ENCODE results near the gene MEPCE. TPM values are rescaled to one million over a fixed set of nuclear protein-coding genes. Genes with fewer than 3 reads are reported as not detected.

MEPCE gene
- total and polyA plus RNA-seq, 2 of the 8 experiments (the other 6 are each of a cell fraction or from before 2014, with no cell fraction given), result 22.8 to 48.8 TPM

GRCh38 chr7:100427762-100428198 is 1.9 kb upstream of the MEPCE start:
- 0 out of 2 replicates have a peak overlapping the region, but pooled peaks have one; percentile 86 for H4K8ac ChIP-seq (ENCODE audit: extremely low read depth, insufficient read depth, low read length)
- H3K14ac ChIP-seq (ENCODE audit: insufficient read length), result no peak overlapping the region
- peaks cover 0 to 6% of the 10 kb centered on the region in 2 experiments; a peak in 1 of 4 replicates for H3K9me3 ChIP-seq (ENCODE audit: insufficient read depth in 2 of 2, low read depth in 1 of 2, low read length in 1 of 2)
- H2AK5ac ChIP-seq (ENCODE audit: low read depth, low read length), result no peak overlapping the region
- H3K23me2 ChIP-seq (ENCODE audit: low read depth, low read length), result peaks cover 8% of the 10 kb centered on the region; the same call in 1 of the 2 replicates
- H3K4me3 ChIP-seq (ENCODE audit: extremely low read depth in 1 of 4, insufficient read depth in 2 of 4, low read depth in 3 of 4, low read length in 4 of 4), result peak overlapping the region in 3 of 4 experiments; percentile 63 to 84 (median 76); a peak in 4 of 8 replicates
- H2BK20ac ChIP-seq (ENCODE audit: low read length), result no peak overlapping the region
- TF ChIP-seq RBBP5 (IDR thresholded peaks at IDR 0.05; ENCODE audit: borderline replicate concordance, low read depth, low read length) (no peak), KDM1A (IDR thresholded peaks at IDR 0.05; ENCODE audit: borderline replicate concordance, low read length) (peak; percentile 90; the same call in 1 of the 2 replicates), RNF2 (IDR thresholded peaks at IDR 0.05; ENCODE audit: borderline replicate concordance, low read depth, low read length, missing control alignments, poor library complexity, severe bottlenecking) (peak; percentile 85)
- peaks cover 2% of the 10 kb centered on the region for H3K79me1 ChIP-seq (ENCODE audit: low read depth, low read length)
- peaks cover 4 to 7% of the 10 kb centered on the region in 2 experiments for H4K20me1 ChIP-seq (replicated peaks in 1 of 2; ENCODE audit: control insufficient read depth in 1 of 2, insufficient read depth in 2 of 2, low read length in 2 of 2)
- peaks cover 0 to 6% (median 6%) of the 10 kb centered on the region in 4 experiments; a peak in 4 of 7 replicates for H3K27me3 ChIP-seq (replicated peaks in 1 of 4; ENCODE audit: control insufficient read depth in 3 of 4, extremely low read depth in 1 of 4, insufficient read depth in 3 of 4, low read length in 3 of 4)
- no peak overlapping the region for H2BK15ac ChIP-seq (ENCODE audit: low read length)
- peak overlapping the region; percentile 23 for H4K5ac ChIP-seq (ENCODE audit: insufficient read length, low read depth, low read length)
- CTCF ChIA-PET (ENCODE audit: partially characterized antibody), result interaction anchor here (0.7 to 1.3 kb wide), 5 partner anchors 23 to 157 kb away, joined by 3 to 4 read pairs (median 3); no protein-coding TSS in a partner anchor
- H4K91ac ChIP-seq (replicated peaks; ENCODE audit: insufficient read length, low read length), result peak overlapping the region; percentile 63
- no peak overlapping the region for H3K9ac ChIP-seq (replicated peaks in 1 of 4; ENCODE audit: extremely low read depth in 1 of 4, low read depth in 3 of 4, low read length in 3 of 4)
- no peak overlapping the region for H2BK5ac ChIP-seq (ENCODE audit: low read depth, low read length)
- peaks cover 0 to 25% of the 10 kb centered on the region in 2 experiments; a peak in 3 of 4 replicates for H3K79me2 ChIP-seq (ENCODE audit: control insufficient read depth in 1 of 2, insufficient read depth in 2 of 2, low read length in 2 of 2)
- POLR2A ChIA-PET (ENCODE audit: partially characterized antibody), result interaction anchor here (0.6 to 4.2 kb wide), 29 partner anchors 8 to 326 kb away, joined by 3 to 81 read pairs (median 12); partner anchors contain the start of genes AP4M1, GAL3ST4, MCM7 and PILRA
- 0 out of 2 replicates have a peak overlapping the region, but pooled peaks have one; percentile 11 for H2AFZ ChIP-seq (ENCODE audit: low read length)
- no peak for DNase-seq (ENCODE audit: low read depth in 1 of 2, low spot score in 2 of 2)
- FAIRE-seq, result no peak
- H3K56ac ChIP-seq (replicated peaks; ENCODE audit: insufficient read length, low read depth, low read length), result no peak overlapping the region
- H3K4me2 ChIP-seq (ENCODE audit: insufficient read depth in 1 of 2, low read depth in 2 of 2, low read length in 2 of 2), result peak overlapping the region; percentile 84 to 88
- peak overlapping the region; percentile 68 for H2BK12ac ChIP-seq (ENCODE audit: low read depth, low read length)
- H2BK120ac ChIP-seq (replicated peaks; ENCODE audit: low read depth, low read length), result no peak overlapping the region
- peak overlapping the region; percentile 73 for H3K18ac ChIP-seq (ENCODE audit: extremely low read depth, low read length)
- H3K27ac ChIP-seq (ENCODE audit: low read depth, low read length), result no peak overlapping the region
- WGBS, 2 experiments (ENCODE audit: extremely low coverage in 1 of 2, insufficient coverage in 1 of 2, insufficient read length in 1 of 2, insufficient replicate concordance in 2 of 2, low coverage in 1 of 2, low lambda C conversion rate in 2 of 2, missing lambda C conversion rate in 1 of 2), result 71% methylated on average over 11 of the region's 16 CpGs; no CpG with 5 or more reads in 1 of the 2 experiments
- H3K23ac ChIP-seq (ENCODE audit: insufficient read length), result no peak overlapping the region
- H3K4ac ChIP-seq (replicated peaks; ENCODE audit: insufficient read length, low read depth, low read length), result no peak overlapping the region
- H3K4me1 ChIP-seq (replicated peaks in 1 of 4; ENCODE audit: control insufficient read depth in 3 of 4, insufficient read depth in 4 of 4, low read length in 3 of 4), result peaks cover 0 to 16% (median 8%) of the 10 kb centered on the region in 4 experiments; a peak in 6 of 7 replicates
- peaks cover 0 to 20% (median 2%) of the 10 kb centered on the region in 4 experiments; a peak in 3 of 8 replicates for H3K36me3 ChIP-seq (ENCODE audit: control insufficient read depth in 2 of 4, insufficient read depth in 4 of 4, low read length in 3 of 4)

All from H1 (cell line).